Aorta (tissue), 5 donors: Measurements from ENCODE around the gene NPAS3. TPM values are rescaled to one million over a fixed set of nuclear protein-coding genes. Genes with fewer than 3 reads are reported as not detected.

Source experiments
- ATAC-seq: fragments of 200-7000 bp; cut with Tn5 transposase; one replicate; pipeline ENCODE4 v1.9.1; 2022; ENCODE audit warnings: moderate library complexity; ENCODE audit not compliant: low FRiP score
- DNase-seq, 2 donors: peaks; one replicate each; pipeline ENCODE4 v3.0.0-alpha.2; 2020
- H3K27ac ChIP-seq, 2 donors: one replicate each; pipeline ENCODE4 v1.5.1; 2013; ENCODE audit warnings: low read length in 2 of 2, mild to moderate bottlenecking in 2 of 2, moderate library complexity in 2 of 2, control low read depth in 1 of 2, inconsistent platforms in 1 of 2, low read depth in 1 of 2
- H3K27me3 ChIP-seq, 2 donors: one replicate each; pipeline ENCODE4 v1.6.1; 2013; ENCODE audit warnings: control low read depth in 1 of 2, low read length in 1 of 2, mild to moderate bottlenecking in 1 of 2, moderate library complexity in 1 of 2; ENCODE audit not compliant: insufficient read depth in 2 of 2, control insufficient read depth in 1 of 2
- H3K36me3 ChIP-seq, 2 donors: one replicate each; pipeline ENCODE4 v1.6.1; 2013; ENCODE audit warnings: control low read depth in 1 of 2, low read length in 1 of 2, mild to moderate bottlenecking in 1 of 2; ENCODE audit not compliant: insufficient read depth in 2 of 2, control insufficient read depth in 1 of 2
- H3K4me1 ChIP-seq, 2 donors: one replicate each; pipeline ENCODE4 v1.6.1; 2013; ENCODE audit warnings: low read length in 2 of 2, control low read depth in 1 of 2, mild to moderate bottlenecking in 1 of 2, moderate library complexity in 1 of 2; ENCODE audit not compliant: insufficient read depth in 2 of 2, control insufficient read depth in 1 of 2
- H3K4me3 ChIP-seq, 2 donors: one replicate each; pipeline ENCODE4 v1.5.1; 2013; ENCODE audit warnings: low read length in 2 of 2, control low read depth in 1 of 2, mild to moderate bottlenecking in 1 of 2
- H3K9me3 ChIP-seq: one replicate; pipeline ENCODE4 v1.6.1; 2013; ENCODE audit warnings: mild to moderate bottlenecking, low read length; ENCODE audit not compliant: control insufficient read depth
- WGBS, 2 donors: extraction: QIAGEN DNeasy Blood & Tissue Kit; methylation state at CpG; one replicate each; pipeline ENCODE4 v1.1.7; 2013; 5-methylcytosine and 5-hydroxymethylcytosine counted together
- intact Hi-C, 2 donors: fragments of 100-400 bp; cut with DNase I; formaldehyde crosslinking; loops; one replicate each; pipeline versions ENCODE4 v1.14.2 to v1.15.0; 2022
- polyA plus RNA-seq, 2 donors: library from polyadenylated mRNA; stranded (reverse); fragments of 200-250 nt; gene quantifications; one replicate each; pipeline ENCODE4 v1.2.3, GENCODE V29; 2013
- total RNA-seq, 2 donors: library from RNA; stranded (reverse); fragmentation: NEBNext Ultra II Directional; extraction: Animal tissue kit (Norgen Biotek cat#: 25700); gene quantifications; one replicate each; pipeline ENCODE4 v1.2.1, GENCODE V29; 2021
- donor health status: healthy with polysubstance abuse.
- donor health status: Bipolar disorder and iron deficiency.
- donor health status: DM: no; HTN: no; CAD: no.
- donor health status: DM: no; HTN: no; CAD: no.
- donor health status: DM: yes; HTN: yes; CAD: no.

Gene NPAS3
- total and polyA plus RNA-seq, 4 donors: 0.13 to 4.3 (median 0.50) TPM

GRCh38 chr14:33127531-33127930, 188.9 kb downstream of the NPAS3 start:
- DNase-seq (no peak), ATAC-seq (no peak)
- H3K27ac ChIP-seq: no peak overlapping the region
- WGBS, 2 donors: 77 to 83% methylated on average over 1 of the region's 1 CpG
- H3K27me3 ChIP-seq: no peaks in the 10 kb centered on the region
- intact Hi-C loops: no loop called here
- H3K4me3 ChIP-seq: no peak overlapping the region
- H3K36me3 ChIP-seq: no peaks in the 10 kb centered on the region
- H3K4me1 ChIP-seq: no peaks in the 10 kb centered on the region
- no peaks in the 10 kb centered on the region for H3K9me3 ChIP-seq

- Histone ChIP-seq H3K4me3 (no peak overlapping the region), H3K9me3 (no peaks in the 10 kb centered on the region), H3K4me1 (no peaks in the 10 kb centered on the region), H3K27ac (no peak overlapping the region), H3K27me3 (no peaks in the 10 kb centered on the region), H3K36me3 (no peaks in the 10 kb centered on the region)
- intact Hi-C loops: no loop called here
- WGBS, 2 donors: 90 to 94% methylated on average over 2 of the region's 2 CpGs
- DNase-seq (no peak), ATAC-seq (no peak)
These were observed 193.1 kb downstream of the NPAS3 start for GRCh38 chr14:33131801-33132200.

- intact Hi-C loops: no loop called here
- H3K4me1 ChIP-seq: no peaks in the 10 kb centered on the region
- H3K36me3 ChIP-seq: no peaks in the 10 kb centered on the region
- H3K27ac ChIP-seq: no peak overlapping the region
- H3K27me3 ChIP-seq: no peaks in the 10 kb centered on the region
- H3K4me3 ChIP-seq: no peak overlapping the region
- WGBS, 2 donors: 33 to 45% methylated on average over 4 of the region's 4 CpGs
- ATAC-seq (no peak), DNase-seq (no peak)
- H3K9me3 ChIP-seq: no peaks in the 10 kb centered on the region
These were observed 195.5 kb downstream of the NPAS3 start for GRCh38 chr14:33134162-33134561.

DNA sequence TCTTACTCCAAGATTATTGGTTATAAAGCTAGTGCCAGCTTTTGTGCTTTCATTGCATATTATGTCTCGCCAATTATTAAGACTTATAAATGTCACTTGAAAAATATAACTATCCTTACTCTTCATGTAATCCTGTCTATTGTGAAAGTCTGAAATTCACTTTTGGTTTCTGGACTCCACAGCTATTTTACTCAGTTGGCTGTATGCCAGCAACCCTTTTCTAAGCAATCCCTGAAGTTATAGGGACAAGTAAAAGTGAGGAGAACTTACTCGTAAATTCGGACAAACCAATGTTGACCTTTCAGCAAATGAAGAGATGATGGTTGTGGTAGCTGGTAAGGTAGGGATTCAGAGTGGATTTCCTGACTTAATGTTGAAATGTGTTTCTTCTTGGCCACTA, 196.3 kb downstream of the NPAS3 start:
- no peaks in the 10 kb centered on the region for H3K36me3 ChIP-seq
- no peaks in the 10 kb centered on the region for H3K4me1 ChIP-seq
- no peaks in the 10 kb centered on the region for H3K27me3 ChIP-seq
- no peak overlapping the region for H3K4me3 ChIP-seq
- WGBS, 2 donors: 49 to 53% methylated on average over 3 of the region's 3 CpGs
- intact Hi-C loops: no loop called here
- ATAC-seq (no peak), DNase-seq (no peak)
- H3K9me3 ChIP-seq: no peaks in the 10 kb centered on the region
- no peak overlapping the region for H3K27ac ChIP-seq

DNA sequence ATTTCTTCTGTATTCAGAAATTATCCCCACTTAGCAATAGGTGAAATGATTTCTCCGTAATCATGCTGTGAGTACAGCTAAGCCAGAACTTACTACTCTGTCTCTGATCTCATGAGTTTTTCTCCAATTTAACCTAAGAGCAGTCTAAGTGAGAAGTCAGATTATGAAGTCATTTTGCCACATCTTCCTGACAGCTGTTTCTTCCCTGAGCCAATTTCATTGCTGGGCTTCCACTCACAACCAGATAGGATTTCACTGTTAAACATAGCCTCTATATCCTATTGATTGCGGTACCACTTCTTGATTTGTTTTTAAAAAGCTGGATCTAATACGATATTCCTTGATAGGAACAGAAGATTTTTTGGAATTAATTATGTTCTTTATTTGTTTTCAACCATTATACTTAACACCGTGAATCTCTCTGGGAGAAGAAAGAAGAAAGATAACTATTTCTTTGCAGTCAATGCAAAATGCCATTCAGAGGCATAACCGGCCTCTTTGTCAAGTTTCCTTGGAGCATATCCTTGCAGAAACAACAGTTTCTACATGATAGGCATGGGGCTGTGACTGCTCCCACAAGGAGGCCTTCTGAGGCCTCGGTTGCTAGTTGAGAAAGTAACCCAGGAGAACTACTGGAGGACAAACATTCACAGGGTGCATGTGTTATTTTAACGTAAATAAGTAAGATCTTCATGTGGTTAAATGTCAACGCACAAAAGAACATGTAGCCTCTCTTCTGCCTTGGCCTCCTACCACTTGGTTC, 212.2 kb downstream of the NPAS3 start:
- DNase-seq: no peak
- no peak for ATAC-seq
- Histone ChIP-seq H3K9me3 (no peaks in the 10 kb centered on the region), H3K36me3 (no peaks in the 10 kb centered on the region), H3K4me3 (no peak overlapping the region), H3K27me3 (no peaks in the 10 kb centered on the region), H3K4me1 (no peaks in the 10 kb centered on the region), H3K27ac (no peak overlapping the region)
- 88 to 91% methylated on average over 8 of the region's 8 CpGs for WGBS, 2 donors
- intact Hi-C loops: no loop called here

- ATAC-seq: no peak
- H3K4me3 ChIP-seq: no peak overlapping the region
- no peak overlapping the region for H3K27ac ChIP-seq
- 93% methylated on average over 5 of the region's 5 CpGs for WGBS, 2 donors
- no peaks in the 10 kb centered on the region for H3K9me3 ChIP-seq
- intact Hi-C loops: no loop called here
- no peak for DNase-seq
- no peaks in the 10 kb centered on the region for H3K4me1 ChIP-seq
- H3K36me3 ChIP-seq: no peaks in the 10 kb centered on the region
- H3K27me3 ChIP-seq: no peaks in the 10 kb centered on the region
These were observed 224.4 kb downstream of the NPAS3 start for GRCh38 chr14:33163109-33163508.

DNA sequence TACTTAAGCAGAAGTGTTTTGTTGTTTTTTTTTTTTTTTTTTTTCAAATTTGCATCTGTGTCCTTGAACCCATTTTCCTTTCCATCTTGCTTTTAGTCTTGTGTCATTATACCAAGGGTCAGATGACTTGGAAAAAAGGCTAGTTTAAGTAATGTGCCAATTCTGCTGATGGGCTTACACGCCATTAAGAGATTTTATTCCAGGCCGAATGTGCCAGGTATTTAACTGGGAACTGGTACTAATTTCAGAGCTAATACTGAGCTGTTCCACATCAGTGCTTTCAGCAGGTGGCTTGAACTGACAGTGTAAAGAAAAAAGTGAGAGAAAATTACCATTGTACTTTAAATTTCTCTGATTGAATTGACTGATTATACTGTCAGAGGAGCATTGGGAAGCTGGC, 224.9 kb downstream of the NPAS3 start:
- H3K9me3 ChIP-seq: no peaks in the 10 kb centered on the region
- no peaks in the 10 kb centered on the region for H3K27me3 ChIP-seq
- no peak overlapping the region for H3K4me3 ChIP-seq
- DNase-seq: no peak
- WGBS, 2 donors: 85 to 90% methylated on average over 2 of the region's 2 CpGs
- H3K36me3 ChIP-seq: no peaks in the 10 kb centered on the region
- no peaks in the 10 kb centered on the region for H3K4me1 ChIP-seq
- intact Hi-C loops: no loop called here
- no peak for ATAC-seq
- no peak overlapping the region for H3K27ac ChIP-seq

GRCh38 chr14:33165144-33165925, 226.7 kb downstream of the NPAS3 start:
- ATAC-seq: no peak

GRCh38 chr14:33165926-33166289, 227.2 kb downstream of the NPAS3 start:
- ATAC-seq: no peak

More at GRCh38 chr14:33165144-33165925, 226.7 kb downstream of the NPAS3 start:
- Histone ChIP-seq H3K36me3 (no peaks in the 10 kb centered on the region), H3K27me3 (no peaks in the 10 kb centered on the region), H3K4me3 (no peak overlapping the region), H3K27ac (no peak overlapping the region), H3K9me3 (no peaks in the 10 kb centered on the region), H3K4me1 (no peaks in the 10 kb centered on the region)
- no peak for DNase-seq
- intact Hi-C loops: no loop called here
- WGBS, 2 donors: 25 to 29% methylated on average over 8 of the region's 8 CpGs

More at GRCh38 chr14:33165926-33166289, 227.2 kb downstream of the NPAS3 start:
- Histone ChIP-seq H3K4me3 (no peak overlapping the region), H3K27me3 (no peaks in the 10 kb centered on the region), H3K9me3 (no peaks in the 10 kb centered on the region), H3K4me1 (no peaks in the 10 kb centered on the region), H3K27ac (no peak overlapping the region), H3K36me3 (no peaks in the 10 kb centered on the region)
- intact Hi-C loops: no loop called here
- 82 to 91% methylated on average over 5 of the region's 5 CpGs for WGBS, 2 donors
- DNase-seq: no peak
